HUES6 (cell line): Measurements from ENCODE around the gene DNAJB5.

Experiments used
- H3K27ac ChIP-seq: 2 replicates; pipeline ENCODE4 v1.7.0; 2013; ENCODE audit warnings: low read depth, mild to moderate bottlenecking, low read length, inconsistent platforms
- H3K27me3 ChIP-seq: 2 replicates; pipeline ENCODE4 v1.6.1; 2013; ENCODE audit warnings: low read length; ENCODE audit not compliant: control insufficient read depth, insufficient read depth
- H3K36me3 ChIP-seq: 2 replicates; pipeline ENCODE4 v1.6.1; 2013; ENCODE audit warnings: low read length; ENCODE audit not compliant: control insufficient read depth, insufficient read depth
- H3K4me1 ChIP-seq: 2 replicates; pipeline ENCODE4 v1.6.1; 2013; ENCODE audit warnings: low read length; ENCODE audit not compliant: control insufficient read depth, insufficient read depth
- H3K4me3 ChIP-seq: 2 replicates; pipeline ENCODE4 v1.5.1; 2013; ENCODE audit warnings: low read depth, low read length
- H3K9ac ChIP-seq: one replicate; pipeline ENCODE4 v1.6.1; 2013; ENCODE audit warnings: mild to moderate bottlenecking, low read length
- H3K9me3 ChIP-seq: 2 replicates; pipeline ENCODE4 v1.6.1; 2013; ENCODE audit warnings: low read depth, low read length; ENCODE audit not compliant: control insufficient read depth, insufficient read depth

Gene DNAJB5

GRCh38 chr9:34985311-34985899 is 4.1 kb upstream of the DNAJB5 start:
- Histone ChIP-seq H3K9me3 (no peaks in the 10 kb centered on the region), H3K9ac (no peak overlapping the region), H3K27me3 (no peaks in the 10 kb centered on the region), H3K4me3 (no peak overlapping the region), H3K4me1 (peaks cover 7% of the 10 kb centered on the region; the same call in 1 of the 2 replicates), H3K36me3 (no peaks in the 10 kb centered on the region), H3K27ac (no peak overlapping the region)

GRCh38 chr9:34986540-34987047 is 3.0 kb upstream of the DNAJB5 start:
- H3K4me3 ChIP-seq = no peak overlapping the region

GRCh38 chr9:34987160-34987901 is 2.2 kb upstream of the DNAJB5 start:
- Histone ChIP-seq H3K27me3 (no peaks in the 10 kb centered on the region), H3K9ac (no peak overlapping the region), H3K36me3 (no peaks in the 10 kb centered on the region), H3K4me3 (no peak overlapping the region), H3K27ac (no peak overlapping the region), H3K9me3 (no peaks in the 10 kb centered on the region), H3K4me1 (peaks cover 24% of the 10 kb centered on the region)

More at GRCh38 chr9:34986540-34987047, 3.0 kb upstream of the DNAJB5 start:
- Histone ChIP-seq H3K9me3 (no peaks in the 10 kb centered on the region), H3K27ac (no peak overlapping the region), H3K27me3 (no peaks in the 10 kb centered on the region), H3K36me3 (no peaks in the 10 kb centered on the region), H3K9ac (no peak overlapping the region), H3K4me1 (peaks cover 17% of the 10 kb centered on the region)

DNA sequence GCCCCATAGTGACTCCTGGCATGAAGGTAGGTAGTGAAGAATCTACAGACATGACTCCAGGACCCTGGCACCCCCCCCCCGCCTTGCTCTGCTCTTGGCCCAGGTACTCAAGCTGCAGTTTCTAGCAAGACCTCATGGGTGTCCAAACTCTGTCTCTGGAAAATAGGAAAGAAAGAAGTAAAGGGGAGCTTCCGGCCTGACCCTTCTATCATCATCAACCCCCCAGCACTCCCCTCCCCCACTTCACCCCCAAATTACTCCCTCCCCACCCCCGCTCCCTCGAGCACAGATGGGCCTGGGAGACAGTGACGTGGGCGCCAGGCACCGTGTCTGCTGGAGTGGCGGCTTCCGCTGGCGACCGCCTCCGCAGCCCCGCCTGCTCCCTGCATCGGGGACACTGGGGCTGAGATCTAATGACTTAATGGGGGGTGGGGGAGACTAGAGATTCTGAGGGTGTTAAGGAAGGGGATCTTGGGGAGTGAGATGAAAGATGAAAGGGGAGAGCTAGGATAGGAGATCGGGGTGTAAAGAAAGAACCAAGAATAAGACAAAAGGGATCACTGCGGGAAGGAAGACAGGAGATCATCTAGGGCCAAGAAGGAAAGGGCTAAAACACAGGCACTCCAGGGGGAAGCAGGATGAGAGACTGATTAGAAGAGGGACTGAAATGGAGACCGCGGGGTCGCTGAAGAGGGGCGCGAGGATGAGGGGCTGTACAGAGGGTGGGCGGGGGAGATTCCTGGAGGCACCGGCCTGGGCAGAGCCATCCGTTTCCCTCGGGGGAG is 1.1 kb upstream of the DNAJB5 start:
- H3K36me3 ChIP-seq = no peaks in the 10 kb centered on the region
- H3K27ac ChIP-seq = peak overlapping the region; percentile 24; the same call in 1 of the 2 replicates
- H3K9me3 ChIP-seq = no peaks in the 10 kb centered on the region
- peak overlapping the region; percentile 85 for H3K4me3 ChIP-seq
- peaks cover 35% of the 10 kb centered on the region for H3K4me1 ChIP-seq
- no peaks in the 10 kb centered on the region for H3K27me3 ChIP-seq
- peak overlapping the region; percentile 72 for H3K9ac ChIP-seq

DNA sequence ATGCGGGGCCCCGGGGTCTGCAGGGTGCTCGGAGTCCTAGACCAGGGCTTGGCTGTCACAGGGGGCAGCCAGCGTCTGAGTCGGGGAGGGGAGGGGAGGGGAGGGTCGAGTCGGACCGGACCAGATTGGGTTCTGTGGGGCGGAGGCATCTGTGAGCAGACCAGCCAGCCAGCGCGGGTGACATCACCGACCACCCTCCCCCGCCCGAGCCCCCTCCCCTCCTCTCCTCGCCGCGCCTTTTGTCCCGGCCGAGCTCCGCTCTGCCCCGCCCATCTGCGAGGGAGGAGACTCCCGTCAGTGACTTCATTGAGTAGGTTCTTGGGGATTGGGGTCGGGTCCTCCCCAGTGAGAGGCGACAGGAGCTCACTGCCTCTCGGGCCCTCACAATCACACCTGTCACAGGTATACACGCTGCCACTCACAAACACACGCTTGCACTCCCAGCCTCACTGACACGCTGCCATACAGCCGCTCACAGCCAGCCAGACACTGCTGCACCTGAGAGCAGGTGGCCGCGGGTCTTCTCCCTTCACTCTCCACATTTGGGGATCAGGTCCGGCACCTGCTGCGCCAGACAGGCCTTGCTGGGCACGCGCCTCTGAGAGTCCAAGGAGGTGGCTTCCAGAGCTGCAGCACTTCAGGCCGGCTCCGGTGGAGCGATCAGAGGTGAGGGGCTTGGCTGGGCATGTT is 546 bp downstream of the DNAJB5 start:
- peak overlapping the region; percentile 85 for H3K4me3 ChIP-seq
- peak overlapping the region; percentile 84; the same call in 1 of the 2 replicates for H3K27ac ChIP-seq
- H3K27me3 ChIP-seq = no peaks in the 10 kb centered on the region
- H3K9ac ChIP-seq = peak overlapping the region; percentile 91
- H3K4me1 ChIP-seq = peaks cover 51% of the 10 kb centered on the region
- no peaks in the 10 kb centered on the region for H3K9me3 ChIP-seq
- peaks cover 6% of the 10 kb centered on the region for H3K36me3 ChIP-seq

GRCh38 chr9:34990908-34991606 is 1.5 kb downstream of the DNAJB5 start:
- Histone ChIP-seq H3K4me3 (peak overlapping the region; percentile 85), H3K9ac (peak overlapping the region; percentile 91), H3K4me1 (peaks cover 54% of the 10 kb centered on the region), H3K36me3 (peaks cover 16% of the 10 kb centered on the region), H3K27ac (peak overlapping the region; percentile 69; the same call in 1 of the 2 replicates), H3K27me3 (no peaks in the 10 kb centered on the region), H3K9me3 (no peaks in the 10 kb centered on the region)

GRCh38 chr9:34991607-34992375 is 2.2 kb downstream of the DNAJB5 start:
- Histone ChIP-seq H3K9me3 (no peaks in the 10 kb centered on the region), H3K9ac (peak overlapping the region; percentile 91), H3K4me1 (peaks cover 56% of the 10 kb centered on the region), H3K4me3 (peak overlapping the region; percentile 85), H3K27ac (peak overlapping the region; percentile 88), H3K36me3 (peaks cover 23% of the 10 kb centered on the region), H3K27me3 (no peaks in the 10 kb centered on the region)

DNA sequence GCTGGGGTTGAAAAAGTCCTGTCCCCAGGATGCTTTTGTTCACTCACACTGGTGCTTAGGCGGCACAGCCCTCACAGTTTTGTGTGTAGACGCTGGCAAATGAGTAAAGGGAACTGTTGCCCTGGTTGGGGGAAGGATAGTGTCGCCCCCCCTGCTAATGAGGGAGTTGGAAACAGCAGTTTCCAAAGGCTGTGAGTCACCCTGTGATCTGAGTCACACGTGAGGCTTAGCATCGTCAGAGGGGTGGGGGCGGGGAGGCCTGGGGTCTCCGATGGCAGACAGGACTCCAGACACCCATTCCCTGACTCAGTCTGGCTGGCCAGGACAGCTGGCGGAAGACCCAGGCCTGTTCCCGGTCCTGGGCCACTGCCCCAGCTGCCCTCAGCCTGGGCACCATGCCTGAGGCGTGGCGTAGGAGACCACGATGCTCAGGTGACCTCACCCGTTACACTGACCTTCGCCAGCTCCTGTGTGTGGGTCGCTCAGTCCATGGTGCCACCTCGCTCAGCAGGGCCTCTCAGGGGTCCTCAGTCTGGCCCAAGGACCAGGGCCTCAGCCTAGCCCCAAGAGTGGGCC is 2.9 kb downstream of the DNAJB5 start:
- Histone ChIP-seq H3K36me3 (peaks cover 30% of the 10 kb centered on the region), H3K4me3 (peak overlapping the region; percentile 42), H3K27me3 (no peaks in the 10 kb centered on the region), H3K27ac (peak overlapping the region; percentile 88), H3K4me1 (peaks cover 60% of the 10 kb centered on the region), H3K9ac (peak overlapping the region; percentile 83), H3K9me3 (no peaks in the 10 kb centered on the region)

- peaks cover 36% of the 10 kb centered on the region for H3K36me3 ChIP-seq
- H3K9me3 ChIP-seq = no peaks in the 10 kb centered on the region
- peaks cover 61% of the 10 kb centered on the region for H3K4me1 ChIP-seq
- H3K27me3 ChIP-seq = no peaks in the 10 kb centered on the region
- H3K4me3 ChIP-seq = peak overlapping the region; percentile 25; the same call in 1 of the 2 replicates
- H3K27ac ChIP-seq = peak overlapping the region; percentile 88
- peak overlapping the region; percentile 83 for H3K9ac ChIP-seq
Observed at GRCh38 chr9:34993502-34994259, 4.1 kb downstream of the DNAJB5 start.
